Measurements from ENCODE around the gene CNTN1.

The CNTN1 gene

GRCh38 chr12:40828593-40828990 lies 136.4 kb downstream of the CNTN1 start:
- H3K27me3 ChIP-seq, result no peaks in the 10 kb centered on the region
- no peaks in the 10 kb centered on the region for H3K36me3 ChIP-seq
- DNase-seq, result no peak
- no peak overlapping the region for H3K4me3 ChIP-seq (ENCODE audit: low read depth, low read length)
- TF ChIP-seq, protein P1, sequence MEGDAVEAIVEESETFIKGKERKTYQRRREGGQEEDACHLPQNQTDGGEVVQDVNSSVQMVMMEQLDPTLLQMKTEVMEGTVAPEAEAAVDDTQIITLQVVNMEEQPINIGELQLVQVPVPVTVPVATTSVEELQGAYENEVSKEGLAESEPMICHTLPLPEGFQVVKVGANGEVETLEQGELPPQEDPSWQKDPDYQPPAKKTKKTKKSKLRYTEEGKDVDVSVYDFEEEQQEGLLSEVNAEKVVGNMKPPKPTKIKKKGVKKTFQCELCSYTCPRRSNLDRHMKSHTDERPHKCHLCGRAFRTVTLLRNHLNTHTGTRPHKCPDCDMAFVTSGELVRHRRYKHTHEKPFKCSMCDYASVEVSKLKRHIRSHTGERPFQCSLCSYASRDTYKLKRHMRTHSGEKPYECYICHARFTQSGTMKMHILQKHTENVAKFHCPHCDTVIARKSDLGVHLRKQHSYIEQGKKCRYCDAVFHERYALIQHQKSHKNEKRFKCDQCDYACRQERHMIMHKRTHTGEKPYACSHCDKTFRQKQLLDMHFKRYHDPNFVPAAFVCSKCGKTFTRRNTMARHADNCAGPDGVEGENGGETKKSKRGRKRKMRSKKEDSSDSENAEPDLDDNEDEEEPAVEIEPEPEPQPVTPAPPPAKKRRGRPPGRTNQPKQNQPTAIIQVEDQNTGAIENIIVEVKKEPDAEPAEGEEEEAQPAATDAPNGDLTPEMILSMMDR (IDR thresholded peaks at IDR 0.05; ENCODE audit: low read depth, low read length), result no peak
- H3K4me1 ChIP-seq, result no peaks in the 10 kb centered on the region; the same call in 1 of the 2 replicates
- no peaks in the 10 kb centered on the region for H3K9me3 ChIP-seq

- Histone ChIP-seq H3K27me3 (no peaks in the 10 kb centered on the region), H3K36me3 (no peaks in the 10 kb centered on the region), H3K4me3 (ENCODE audit: low read depth, low read length) (no peak overlapping the region), H3K4me1 (no peaks in the 10 kb centered on the region; the same call in 1 of the 2 replicates), H3K9me3 (no peaks in the 10 kb centered on the region)
- DNase-seq, result no peak
- TF ChIP-seq, protein P1 (IDR thresholded peaks at IDR 0.05; ENCODE audit: low read depth, low read length), result no peak
Measured at GRCh38 chr12:40829738-40830144, 137.5 kb downstream of the CNTN1 start.

DNA sequence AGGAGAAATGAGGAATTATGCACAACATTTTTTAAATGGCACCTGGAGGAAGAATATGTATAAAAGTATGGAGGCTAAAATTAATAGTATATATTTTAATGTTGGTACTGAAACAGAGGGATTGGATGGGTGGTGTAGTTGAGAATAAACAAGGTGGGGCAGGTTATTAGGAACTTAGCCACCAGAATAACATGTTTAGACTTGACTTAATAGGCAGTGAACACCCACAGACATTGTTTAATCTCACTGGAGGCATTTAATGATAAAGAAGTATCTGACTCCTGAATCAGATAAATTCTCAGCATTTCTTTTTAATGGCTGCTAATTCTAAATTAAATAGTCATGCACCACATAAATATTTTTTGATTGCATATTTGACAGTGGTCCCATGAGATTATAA lies 139.7 kb downstream of the CNTN1 start:
- TF ChIP-seq, protein P1 (IDR thresholded peaks at IDR 0.05; ENCODE audit: low read depth, low read length), result no peak

DNA sequence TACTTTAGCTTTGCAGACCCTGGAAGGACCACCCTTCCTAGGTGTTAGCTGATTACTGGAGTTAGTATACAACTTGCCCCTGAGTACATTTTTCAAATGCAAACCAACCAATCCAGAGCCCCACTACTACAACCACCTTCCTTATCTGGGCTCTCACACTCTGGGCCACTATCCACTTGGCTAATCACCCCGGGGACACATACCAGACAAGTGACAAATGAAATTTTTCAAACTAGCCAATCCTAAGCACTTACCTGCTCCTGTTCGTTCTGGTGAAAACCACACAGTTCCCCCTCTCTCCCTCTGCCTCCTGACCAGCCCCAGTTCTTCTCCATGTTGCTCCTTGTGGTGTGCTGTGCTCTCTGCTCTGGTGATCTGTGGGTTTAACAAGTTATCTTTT lies 140.4 kb downstream of the CNTN1 start:
- Histone ChIP-seq H3K9me3 (no peaks in the 10 kb centered on the region), H3K4me3 (ENCODE audit: low read depth, low read length) (no peak overlapping the region), H3K27me3 (no peaks in the 10 kb centered on the region), H3K36me3 (no peaks in the 10 kb centered on the region), H3K4me1 (no peaks in the 10 kb centered on the region; the same call in 1 of the 2 replicates)
- TF ChIP-seq, protein P1 (IDR thresholded peaks at IDR 0.05; ENCODE audit: low read depth, low read length), result no peak
- DNase-seq, result no peak

More for the DNA sequence above, 139.7 kb downstream of the CNTN1 start:
- Histone ChIP-seq H3K27me3 (no peaks in the 10 kb centered on the region), H3K36me3 (no peaks in the 10 kb centered on the region), H3K4me3 (ENCODE audit: low read depth, low read length) (no peak overlapping the region), H3K4me1 (no peaks in the 10 kb centered on the region; the same call in 1 of the 2 replicates), H3K9me3 (no peaks in the 10 kb centered on the region)
- no peak for DNase-seq

GRCh38 chr12:40833818-40834217 lies 141.6 kb downstream of the CNTN1 start:
- Histone ChIP-seq H3K27me3 (no peaks in the 10 kb centered on the region), H3K4me3 (ENCODE audit: low read depth, low read length) (peak overlapping the region; percentile 19), H3K4me1 (no peaks in the 10 kb centered on the region; the same call in 1 of the 2 replicates), H3K9me3 (no peaks in the 10 kb centered on the region), H3K36me3 (no peaks in the 10 kb centered on the region)
- no peak for DNase-seq
- TF ChIP-seq, protein P1 (IDR thresholded peaks at IDR 0.05; ENCODE audit: low read depth, low read length), result no peak

- no peaks in the 10 kb centered on the region for H3K36me3 ChIP-seq
- peaks cover 3% of the 10 kb centered on the region; the same call in 1 of the 2 replicates for H3K9me3 ChIP-seq
- no peaks in the 10 kb centered on the region for H3K27me3 ChIP-seq
- H3K4me3 ChIP-seq (ENCODE audit: low read depth, low read length), result peak overlapping the region; percentile 19
- TF ChIP-seq, protein P1 (IDR thresholded peaks at IDR 0.05; ENCODE audit: low read depth, low read length), result no peak
- DNase-seq, result no peak
- no peaks in the 10 kb centered on the region; the same call in 1 of the 2 replicates for H3K4me1 ChIP-seq
Measured at GRCh38 chr12:40834321-40834720, 142.1 kb downstream of the CNTN1 start.
